Measurements from ENCODE around the gene PPP5C. TPM values are rescaled to one million over a fixed set of nuclear protein-coding genes. Genes with fewer than 3 reads are reported as not detected.

The PPP5C gene
- total RNA-seq, 2 donors from 2014 or later, result 56.6 to 73.7 TPM

GRCh38 chr19:46357846-46358583 lies 11.1 kb downstream of the PPP5C start:
- DNase-seq, result no peak
- Mint-ChIP-seq H3K27ac (no peak overlapping the region), H3K36me3 (ENCODE audit: insufficient read depth in 2 of 2) (peaks cover 2 to 13% of the 10 kb centered on the region in 2 donors), H3K9me3 (no peaks in the 10 kb centered on the region), H3K4me3 (no peak overlapping the region), H3K4me1 (ENCODE audit: low read depth) (peaks cover 37% of the 10 kb centered on the region), H3K27me3 (ENCODE audit: low read depth) (no peaks in the 10 kb centered on the region)
- ATAC-seq (replicated peaks in 1 of 2), result no peak

GRCh38 chr19:46361915-46362314 lies 15.0 kb downstream of the PPP5C start:
- peak overlapping the region; percentile 29 to 95 for H3K4me3 Mint-ChIP-seq
- ATAC-seq (replicated peaks in 1 of 2) (no peak), DNase-seq (no peak)
- H3K27me3 Mint-ChIP-seq (ENCODE audit: low read depth), result no peaks in the 10 kb centered on the region
- H3K27ac Mint-ChIP-seq, result peak overlapping the region; percentile 90
- H3K4me1 Mint-ChIP-seq (ENCODE audit: low read depth), result peaks cover 22% of the 10 kb centered on the region
- peaks cover 5 to 13% of the 10 kb centered on the region in 2 donors for H3K36me3 Mint-ChIP-seq (ENCODE audit: insufficient read depth in 2 of 2)
- no peaks in the 10 kb centered on the region for H3K9me3 Mint-ChIP-seq

DNA sequence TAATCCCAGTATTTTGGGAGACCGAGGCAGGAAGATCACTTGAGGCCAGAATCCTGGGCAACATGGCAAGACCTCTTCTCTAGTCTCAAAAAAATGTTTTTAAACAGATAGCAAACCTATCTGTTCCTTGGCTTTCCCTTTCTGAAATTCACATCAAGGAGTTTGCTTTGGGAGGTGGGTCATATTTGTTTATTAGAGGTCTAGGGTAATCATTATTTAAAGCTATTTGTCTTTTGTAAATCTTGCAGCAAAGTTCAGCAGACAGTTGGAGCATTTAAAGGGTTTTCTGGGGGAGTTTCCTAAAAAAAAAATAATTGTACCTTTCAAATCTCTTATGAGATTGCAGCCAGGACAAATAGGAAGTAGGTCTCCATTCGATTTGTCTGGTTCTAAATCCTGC lies 17.5 kb downstream of the PPP5C start:
- no peak for ATAC-seq (replicated peaks in 1 of 2)

DNA sequence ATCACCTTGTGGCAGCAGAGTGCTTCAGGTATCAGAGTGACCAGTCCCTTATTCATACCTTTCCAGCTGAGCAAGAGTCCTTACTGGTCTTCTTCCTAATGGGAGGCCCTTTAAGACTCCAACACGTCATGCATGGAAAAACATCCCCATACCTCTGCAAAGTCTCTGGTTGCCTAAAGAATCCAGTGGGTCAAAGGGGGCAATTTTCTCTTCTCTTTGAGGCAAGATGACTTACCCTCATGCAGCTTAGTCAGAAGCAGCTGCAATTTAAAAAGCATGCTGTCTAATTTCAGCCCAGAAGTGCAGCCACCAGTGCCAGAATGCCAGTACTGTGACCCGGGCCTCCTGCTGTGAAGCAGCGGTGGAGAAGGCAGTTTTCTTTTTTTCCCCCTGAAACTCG lies 18.7 kb downstream of the PPP5C start:
- no peaks in the 10 kb centered on the region for H3K27me3 Mint-ChIP-seq (ENCODE audit: low read depth)
- no peak for DNase-seq
- H3K4me1 Mint-ChIP-seq (ENCODE audit: low read depth), result peaks cover 38% of the 10 kb centered on the region
- ATAC-seq (replicated peaks in 1 of 2), result no peak
- peaks cover 5 to 13% of the 10 kb centered on the region in 2 donors for H3K36me3 Mint-ChIP-seq (ENCODE audit: insufficient read depth in 2 of 2)
- no peak overlapping the region for H3K27ac Mint-ChIP-seq
- H3K4me3 Mint-ChIP-seq, result no peak overlapping the region
- H3K9me3 Mint-ChIP-seq, result no peaks in the 10 kb centered on the region

More for the DNA sequence above, 17.5 kb downstream of the PPP5C start:
- H3K4me3 Mint-ChIP-seq, result no peak overlapping the region
- H3K4me1 Mint-ChIP-seq (ENCODE audit: low read depth), result peaks cover 38% of the 10 kb centered on the region
- H3K27ac Mint-ChIP-seq, result no peak overlapping the region
- H3K27me3 Mint-ChIP-seq (ENCODE audit: low read depth), result no peaks in the 10 kb centered on the region
- H3K36me3 Mint-ChIP-seq (ENCODE audit: insufficient read depth in 2 of 2), result peaks cover 5 to 13% of the 10 kb centered on the region in 2 donors
- H3K9me3 Mint-ChIP-seq, result no peaks in the 10 kb centered on the region
- no peak for DNase-seq

DNA sequence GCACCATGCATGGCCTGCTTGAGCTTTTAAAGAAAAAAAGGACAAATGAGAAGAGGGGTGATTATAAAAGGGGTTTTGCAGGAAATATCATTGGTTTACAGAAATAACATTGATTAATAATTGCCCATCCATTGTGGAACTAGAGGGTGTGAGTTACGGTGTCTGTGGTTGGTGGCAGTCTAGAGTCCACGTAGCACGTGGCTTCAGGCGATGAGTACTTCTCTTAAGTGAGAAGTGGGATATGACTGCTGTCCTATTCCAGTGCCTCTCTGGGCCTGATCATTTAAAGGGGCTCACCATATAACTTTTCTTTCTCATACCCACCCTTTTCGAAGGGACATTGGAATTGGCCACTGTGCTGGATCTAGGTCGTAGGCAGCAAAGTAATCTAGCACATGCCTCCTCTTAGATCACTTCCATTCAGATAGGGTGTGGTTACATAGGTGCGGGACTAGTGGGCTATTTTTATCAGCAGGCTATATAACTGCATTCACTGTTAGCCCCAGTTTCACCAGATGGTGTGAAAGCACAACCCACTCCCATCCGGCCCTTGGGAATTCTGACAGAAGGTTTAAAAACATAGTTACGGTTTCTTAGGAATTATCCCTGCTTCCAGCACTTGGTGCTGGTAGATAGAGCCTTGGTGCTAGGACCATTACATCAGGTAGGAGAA lies 19.9 kb downstream of the PPP5C start:
- Mint-ChIP-seq H3K9me3 (no peaks in the 10 kb centered on the region), H3K4me3 (no peak overlapping the region), H3K27me3 (ENCODE audit: low read depth) (no peaks in the 10 kb centered on the region), H3K36me3 (ENCODE audit: insufficient read depth in 2 of 2) (peaks cover 8 to 12% of the 10 kb centered on the region in 2 donors), H3K27ac (no peak overlapping the region), H3K4me1 (ENCODE audit: low read depth) (peaks cover 40% of the 10 kb centered on the region)
- ATAC-seq (replicated peaks in 1 of 2) (no peak), DNase-seq (no peak)

- H3K27me3 Mint-ChIP-seq (ENCODE audit: low read depth), result no peaks in the 10 kb centered on the region
- ATAC-seq (replicated peaks in 1 of 2), result no peak
- no peak for DNase-seq
- no peak overlapping the region for H3K27ac Mint-ChIP-seq
- peaks cover 39% of the 10 kb centered on the region for H3K4me1 Mint-ChIP-seq (ENCODE audit: low read depth)
- no peak overlapping the region for H3K4me3 Mint-ChIP-seq
- H3K36me3 Mint-ChIP-seq (ENCODE audit: insufficient read depth in 2 of 2), result peaks cover 6 to 9% of the 10 kb centered on the region in 2 donors
- H3K9me3 Mint-ChIP-seq, result no peaks in the 10 kb centered on the region
These were observed 20.5 kb downstream of the PPP5C start for GRCh38 chr19:46367426-46367825.

DNA sequence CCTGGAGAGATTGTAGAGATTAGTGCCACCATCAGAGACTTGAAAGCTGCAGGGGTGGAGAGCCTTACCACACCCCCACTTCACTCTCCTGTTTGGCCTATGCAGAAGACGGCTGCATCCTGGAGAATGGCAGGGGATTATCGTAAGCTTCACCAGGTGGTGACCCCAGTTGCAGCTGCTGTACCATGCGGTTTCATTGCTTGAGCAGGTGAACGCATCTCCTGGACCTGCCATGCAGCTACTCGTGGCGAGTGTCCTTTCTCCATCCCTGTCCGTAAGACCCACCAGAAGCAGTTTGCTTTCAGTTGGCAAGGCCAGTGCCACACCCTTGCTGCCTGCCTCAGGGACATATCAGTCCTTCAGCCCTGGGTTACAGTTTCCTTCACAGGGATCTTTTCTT lies 21.2 kb downstream of the PPP5C start:
- ATAC-seq (replicated peaks in 1 of 2) (no peak), DNase-seq (no peak)
- Mint-ChIP-seq H3K9me3 (no peaks in the 10 kb centered on the region), H3K36me3 (ENCODE audit: insufficient read depth in 2 of 2) (peaks cover 6 to 9% of the 10 kb centered on the region in 2 donors), H3K27ac (no peak overlapping the region), H3K27me3 (ENCODE audit: low read depth) (no peaks in the 10 kb centered on the region), H3K4me1 (ENCODE audit: low read depth) (peaks cover 39% of the 10 kb centered on the region), H3K4me3 (no peak overlapping the region)

GRCh38 chr19:46369817-46370216 lies 22.9 kb downstream of the PPP5C start:
- peaks cover 32% of the 10 kb centered on the region for H3K4me1 Mint-ChIP-seq (ENCODE audit: low read depth)
- H3K36me3 Mint-ChIP-seq (ENCODE audit: insufficient read depth in 2 of 2), result peaks cover 3% of the 10 kb centered on the region in 2 donors
- H3K27me3 Mint-ChIP-seq (ENCODE audit: low read depth), result no peaks in the 10 kb centered on the region
- ATAC-seq (replicated peaks in 1 of 2), result peak; percentile 70 to 79
- DNase-seq, result peak in 1 of 2 donors; percentile 33
- H3K9me3 Mint-ChIP-seq, result no peaks in the 10 kb centered on the region
- no peak overlapping the region for H3K27ac Mint-ChIP-seq
- H3K4me3 Mint-ChIP-seq, result no peak overlapping the region

- DNase-seq (no peak), ATAC-seq (replicated peaks in 1 of 2) (peak; percentile 75 to 77)
- peaks cover 32% of the 10 kb centered on the region for H3K4me1 Mint-ChIP-seq (ENCODE audit: low read depth)
- H3K4me3 Mint-ChIP-seq, result no peak overlapping the region
- H3K27me3 Mint-ChIP-seq (ENCODE audit: low read depth), result no peaks in the 10 kb centered on the region
- H3K27ac Mint-ChIP-seq, result peak overlapping the region; percentile 50
- no peaks in the 10 kb centered on the region for H3K9me3 Mint-ChIP-seq
- H3K36me3 Mint-ChIP-seq (ENCODE audit: insufficient read depth in 2 of 2), result peaks cover 5 to 10% of the 10 kb centered on the region in 2 donors
These were observed 24.5 kb downstream of the PPP5C start for GRCh38 chr19:46371371-46371901.

DNA sequence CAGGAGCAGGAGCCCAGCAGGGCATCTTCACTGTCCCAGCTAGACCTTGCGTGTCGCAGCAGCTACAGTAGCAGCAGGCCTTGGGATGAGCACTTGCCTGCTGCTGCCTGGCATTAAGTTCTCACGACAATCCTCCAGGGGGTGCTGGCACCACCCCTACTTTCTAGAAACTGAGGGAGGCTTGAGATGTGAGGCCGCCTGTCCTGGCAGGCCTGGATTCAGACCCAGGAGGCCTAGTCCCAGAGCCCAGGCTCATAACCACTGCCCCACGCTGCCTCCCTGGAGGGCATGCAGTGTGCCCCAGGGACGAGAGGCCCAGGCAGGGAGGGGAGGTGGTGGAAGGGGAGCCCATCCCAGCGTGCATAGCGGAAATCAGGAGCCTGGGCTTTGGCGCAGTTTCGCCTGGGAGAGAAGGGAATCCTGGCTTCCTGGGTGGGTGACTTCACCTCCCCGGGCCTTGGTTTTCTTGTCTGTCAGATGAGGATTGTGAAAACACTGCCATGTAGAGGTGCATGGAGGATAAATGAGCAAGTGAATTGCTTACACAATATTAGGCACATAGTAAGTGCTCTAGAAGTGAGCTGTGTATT lies 26.1 kb downstream of the PPP5C start:
- no peak overlapping the region for H3K27ac Mint-ChIP-seq
- DNase-seq, result no peak
- peaks cover 5 to 7% of the 10 kb centered on the region in 2 donors for H3K36me3 Mint-ChIP-seq (ENCODE audit: insufficient read depth in 2 of 2)
- H3K4me3 Mint-ChIP-seq, result no peak overlapping the region
- peaks cover 22% of the 10 kb centered on the region for H3K4me1 Mint-ChIP-seq (ENCODE audit: low read depth)
- H3K9me3 Mint-ChIP-seq, result no peaks in the 10 kb centered on the region
- H3K27me3 Mint-ChIP-seq (ENCODE audit: low read depth), result no peaks in the 10 kb centered on the region
- ATAC-seq (replicated peaks in 1 of 2), result no peak

DNA sequence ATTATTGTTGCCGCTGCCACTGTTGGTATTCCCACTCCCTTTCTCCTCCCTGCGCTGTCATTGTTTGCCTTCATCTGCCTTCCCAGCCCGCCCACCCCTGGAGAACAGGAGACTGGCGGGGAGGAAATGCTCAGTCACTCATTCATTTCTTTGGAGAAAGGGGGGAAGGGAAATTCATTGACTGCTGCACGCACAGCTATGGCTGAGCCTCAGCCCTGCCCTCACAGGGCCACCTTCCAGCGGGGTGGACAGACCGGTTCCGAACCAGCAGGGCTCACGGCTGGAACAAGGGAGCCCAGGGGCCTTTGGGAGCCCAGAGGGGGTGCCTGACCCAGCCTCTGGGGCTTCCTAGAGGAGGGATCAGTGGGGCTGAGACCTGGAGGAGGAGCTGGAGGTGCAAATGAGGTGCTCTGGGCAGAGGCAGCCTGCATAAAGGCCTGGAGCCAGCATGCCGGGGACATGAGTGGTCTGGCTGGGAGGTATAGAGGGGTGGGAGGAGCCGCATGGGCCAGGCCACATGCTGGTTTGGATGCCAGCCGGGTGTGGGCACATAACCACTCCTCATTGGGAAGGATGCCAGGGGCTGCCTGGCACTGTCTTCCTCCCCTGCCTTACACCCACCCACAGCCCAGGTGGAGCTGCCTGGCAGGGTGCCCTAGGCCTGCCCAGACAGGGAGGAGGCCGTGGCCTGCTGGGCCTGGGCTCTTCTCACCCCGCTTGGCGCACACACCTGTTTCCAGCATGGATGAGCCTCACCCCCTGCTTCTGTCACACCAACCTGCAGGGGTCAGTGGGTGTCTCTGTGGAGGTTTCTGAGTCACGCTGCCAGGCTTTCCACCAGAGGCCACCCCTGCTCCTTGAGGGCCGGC lies 26.8 kb downstream of the PPP5C start:
- Mint-ChIP-seq H3K4me3 (no peak overlapping the region), H3K27ac (no peak overlapping the region), H3K4me1 (ENCODE audit: low read depth) (peaks cover 22% of the 10 kb centered on the region), H3K9me3 (no peaks in the 10 kb centered on the region), H3K36me3 (ENCODE audit: insufficient read depth in 2 of 2) (peaks cover 5 to 14% of the 10 kb centered on the region in 2 donors), H3K27me3 (ENCODE audit: low read depth) (no peaks in the 10 kb centered on the region)
- DNase-seq, result no peak
- ATAC-seq (replicated peaks in 1 of 2), result no peak

DNA sequence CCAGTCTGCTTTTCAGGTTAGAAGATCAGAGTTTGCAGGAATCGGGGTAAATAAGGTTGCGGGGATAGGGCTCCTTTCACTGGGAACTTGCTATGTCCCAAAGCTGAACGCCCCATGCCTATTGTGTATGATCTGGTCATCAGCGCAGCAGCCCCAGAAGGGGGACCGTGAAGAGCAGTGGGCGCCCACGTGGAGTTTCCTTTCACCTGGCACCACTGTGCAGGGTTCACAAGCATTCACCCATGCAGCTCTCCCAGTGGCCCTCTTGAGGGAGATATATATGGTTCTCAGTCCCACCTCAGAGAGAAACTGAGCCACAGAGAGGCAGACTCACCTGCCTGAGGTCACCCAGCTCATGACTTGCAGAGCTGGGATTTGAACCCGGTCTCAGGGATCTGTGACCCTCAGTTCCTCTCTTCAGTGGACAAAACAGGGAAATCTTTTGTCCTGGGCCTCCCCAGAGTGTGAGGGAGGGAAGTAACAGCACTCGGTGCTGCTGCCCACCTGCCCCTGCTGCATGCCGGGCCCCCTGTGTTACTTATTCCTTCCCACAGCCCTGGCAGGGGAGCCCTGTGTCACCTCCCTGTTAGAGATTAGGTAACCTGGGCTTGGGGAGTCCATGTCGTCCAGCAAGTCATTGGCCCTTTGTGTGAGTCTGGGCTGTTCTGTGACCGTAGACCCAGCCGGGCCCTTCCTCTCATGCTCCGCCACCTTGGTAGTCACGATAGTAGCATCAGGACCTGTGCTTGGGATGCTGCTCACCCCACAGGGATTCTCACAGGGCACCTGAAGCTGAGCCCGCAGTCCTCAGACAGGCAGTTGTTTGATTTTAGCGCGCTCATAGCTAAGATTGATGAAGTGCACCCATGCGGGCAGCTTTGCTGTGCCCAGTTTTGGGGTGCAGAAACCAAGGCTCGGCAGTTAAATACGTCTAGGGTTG lies 27.9 kb downstream of the PPP5C start:
- H3K36me3 Mint-ChIP-seq (ENCODE audit: insufficient read depth in 2 of 2), result peaks cover 8 to 20% of the 10 kb centered on the region in 2 donors
- no peaks in the 10 kb centered on the region for H3K9me3 Mint-ChIP-seq
- peaks cover 14% of the 10 kb centered on the region for H3K4me1 Mint-ChIP-seq (ENCODE audit: low read depth)
- H3K4me3 Mint-ChIP-seq, result no peak overlapping the region
- no peak for DNase-seq
- no peak for ATAC-seq (replicated peaks in 1 of 2)
- no peak overlapping the region for H3K27ac Mint-ChIP-seq
- H3K27me3 Mint-ChIP-seq (ENCODE audit: low read depth), result no peaks in the 10 kb centered on the region

Measured in activated T-cell treated with anti-CD3 and anti-CD28 coated beads, Interleukin-2, amount 50 U/mL, for 72 hours (primary cell).